Fibroblast of lung (primary cell): ENCODE measurements around the gene UPF2. TPM values are rescaled to one million over a fixed set of nuclear protein-coding genes. Genes with fewer than 3 reads are reported as not detected.

Experiments used
- DNase-seq, 2 donors: peaks; one replicate each; pipeline versions ENCODE4 v3.0.0 to v3.0.0-alpha.2; 2010; ENCODE audit warnings: low read depth in 2 of 2
- H2AFZ ChIP-seq: 2 replicates; pipeline ENCODE4 v1.5.1; 2012; ENCODE audit warnings: low read length, control low read depth, inconsistent platforms
- H3K27ac ChIP-seq: 2 replicates; pipeline ENCODE4 v1.5.1; 2011; ENCODE audit warnings: low read length, control low read depth; ENCODE audit not compliant: insufficient read depth
- H3K27me3 ChIP-seq: 2 replicates; pipeline ENCODE4 v1.5.1; 2011; ENCODE audit warnings: mild to moderate bottlenecking, low read length; ENCODE audit not compliant: control insufficient read depth, insufficient read depth
- H3K36me3 ChIP-seq: 2 replicates; pipeline ENCODE4 v1.5.1; 2011; ENCODE audit warnings: low read length; ENCODE audit not compliant: control insufficient read depth, insufficient read depth
- H3K4me1 ChIP-seq: 2 replicates; pipeline ENCODE4 v1.5.1; 2011; ENCODE audit warnings: low read length; ENCODE audit not compliant: control insufficient read depth, insufficient read depth; ENCODE audit errors: extremely low read depth
- H3K4me2 ChIP-seq: 2 replicates; pipeline ENCODE4 v1.5.1; 2011; ENCODE audit warnings: low read length, control low read depth; ENCODE audit not compliant: insufficient read depth; ENCODE audit errors: extremely low read depth
- H3K4me3 ChIP-seq, 4 experiments: fragments of 200-600 bp in 1 of 4; sonication (generic) in 1 of 4; replicated peaks in 1 of 4; 2 replicates each; pipeline ENCODE4 v1.5.1; 2011 to 2016; ENCODE audit warnings: low read length in 4 of 4, low read depth in 3 of 4, mild to moderate bottlenecking in 3 of 4, control low read depth in 2 of 4, inconsistent platforms in 1 of 4, mixed read lengths in 1 of 4; ENCODE audit not compliant: insufficient read depth in 1 of 4; ENCODE audit errors: control extremely low read depth in 1 of 4
- H3K79me2 ChIP-seq: 2 replicates; pipeline ENCODE4 v1.5.1; 2012; ENCODE audit warnings: mild to moderate bottlenecking, low read length, inconsistent platforms; ENCODE audit not compliant: control insufficient read depth, insufficient read depth
- H3K9ac ChIP-seq: 2 replicates; pipeline ENCODE4 v1.5.1; 2011; ENCODE audit warnings: mild to moderate bottlenecking, low read length, control low read depth; ENCODE audit not compliant: insufficient read depth
- H3K9me3 ChIP-seq: 2 replicates; pipeline ENCODE4 v1.5.1; 2012; ENCODE audit warnings: low read depth, low read length; ENCODE audit not compliant: control insufficient read depth, insufficient read depth
- H4K20me1 ChIP-seq: 2 replicates; pipeline ENCODE4 v1.5.1; 2011; ENCODE audit warnings: low read length; ENCODE audit not compliant: control insufficient read depth, insufficient read depth; ENCODE audit errors: extremely low read depth
- EZH2 ChIP-seq: IDR thresholded peaks from 2 replicates; pipeline ENCODE4 v1.5.1; 2012; ENCODE audit warnings: low read length, control low read depth, mild to moderate bottlenecking; ENCODE audit errors: missing control alignments
- polyA plus RNA-seq, 2 donors: library from polyadenylated mRNA; depleted of rRNA in 1 of 2; stranded (reverse) in 1 of 2; unstranded in 1 of 2; fragments of >200 nt; gene quantifications; 2 replicates each; pipeline ENCODE4 v1.2.1, GENCODE V29; 2011 to 2012; ENCODE audit warnings: missing spikeins in 1 of 2
- total RNA-seq: library from RNA; depleted of rRNA; stranded (reverse); fragments of >200 nt; gene quantifications from 2 replicates; pipeline ENCODE4 v1.2.1, GENCODE V29; 2014
- TF ChIP-seq, protein P1 (sequence below), 2 donors: IDR thresholded peaks in 1 of 2; conservative IDR thresholded peaks in 1 of 2; 1 replicate in 1 of 2; 2 replicates in 1 of 2; pipeline ENCODE4 v1.5.1; 2011 to 2012; ENCODE audit warnings: low read length in 2 of 2, control low read depth in 1 of 2, inconsistent platforms in 1 of 2, low read depth in 1 of 2, mild to moderate bottlenecking in 1 of 2

UPF2 gene
- total and polyA plus RNA-seq, 2 donors (not counting 1 experiment from before 2014, with no cell fraction given) = 20.8 to 22.6 TPM

DNA sequence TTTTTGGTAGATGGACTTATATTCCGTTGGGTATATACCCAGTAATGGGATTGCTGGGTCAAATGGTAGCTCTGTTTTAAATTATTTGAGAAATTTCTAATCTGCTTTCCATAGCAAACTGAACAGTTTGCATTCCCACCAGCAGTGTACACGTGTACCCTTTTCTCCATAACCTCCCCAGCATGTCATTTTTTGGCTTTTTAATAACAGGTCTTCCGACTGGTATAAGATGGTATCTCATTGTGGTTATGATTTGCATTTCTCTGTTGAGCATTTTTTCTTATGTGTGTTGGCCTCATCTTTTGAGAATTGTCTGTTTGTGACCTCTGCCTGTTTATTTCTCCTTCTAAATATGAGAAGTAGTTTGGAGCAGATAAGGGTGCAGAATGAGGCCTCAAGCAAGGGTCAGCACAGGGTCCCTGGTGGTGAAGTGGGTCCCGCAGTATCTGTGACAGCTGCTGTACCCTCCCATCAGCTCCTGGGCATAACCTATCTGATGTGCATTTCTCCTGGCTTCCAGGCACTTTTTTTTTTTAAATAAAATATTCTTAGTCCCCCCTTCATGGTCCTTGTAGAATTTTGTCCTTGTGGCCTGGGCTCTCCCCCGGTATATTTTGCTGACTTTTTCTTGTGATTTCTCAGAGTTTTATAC is 145.9 kb downstream of the UPF2 start:
- Histone ChIP-seq H3K9ac (no peak overlapping the region), H3K4me2 (no peak overlapping the region), H3K4me3 (no peak overlapping the region), H3K27me3 (no peaks in the 10 kb centered on the region), H3K9me3 (no peaks in the 10 kb centered on the region), H3K36me3 (no peaks in the 10 kb centered on the region), H2AFZ (no peak overlapping the region), H3K4me1 (no peaks in the 10 kb centered on the region), H3K79me2 (no peaks in the 10 kb centered on the region), H3K27ac (no peak overlapping the region), H4K20me1 (no peaks in the 10 kb centered on the region)
- no peak for DNase-seq
- TF ChIP-seq EZH2 = no peak
- TF ChIP-seq, protein P1, sequence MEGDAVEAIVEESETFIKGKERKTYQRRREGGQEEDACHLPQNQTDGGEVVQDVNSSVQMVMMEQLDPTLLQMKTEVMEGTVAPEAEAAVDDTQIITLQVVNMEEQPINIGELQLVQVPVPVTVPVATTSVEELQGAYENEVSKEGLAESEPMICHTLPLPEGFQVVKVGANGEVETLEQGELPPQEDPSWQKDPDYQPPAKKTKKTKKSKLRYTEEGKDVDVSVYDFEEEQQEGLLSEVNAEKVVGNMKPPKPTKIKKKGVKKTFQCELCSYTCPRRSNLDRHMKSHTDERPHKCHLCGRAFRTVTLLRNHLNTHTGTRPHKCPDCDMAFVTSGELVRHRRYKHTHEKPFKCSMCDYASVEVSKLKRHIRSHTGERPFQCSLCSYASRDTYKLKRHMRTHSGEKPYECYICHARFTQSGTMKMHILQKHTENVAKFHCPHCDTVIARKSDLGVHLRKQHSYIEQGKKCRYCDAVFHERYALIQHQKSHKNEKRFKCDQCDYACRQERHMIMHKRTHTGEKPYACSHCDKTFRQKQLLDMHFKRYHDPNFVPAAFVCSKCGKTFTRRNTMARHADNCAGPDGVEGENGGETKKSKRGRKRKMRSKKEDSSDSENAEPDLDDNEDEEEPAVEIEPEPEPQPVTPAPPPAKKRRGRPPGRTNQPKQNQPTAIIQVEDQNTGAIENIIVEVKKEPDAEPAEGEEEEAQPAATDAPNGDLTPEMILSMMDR (conservative IDR thresholded peaks at IDR 0.05 in 1 of 2, IDR thresholded peaks at IDR 0.05 in 1 of 2; ENCODE audit: low read depth in 1 of 2, low read length in 2 of 2) = no peak

DNA sequence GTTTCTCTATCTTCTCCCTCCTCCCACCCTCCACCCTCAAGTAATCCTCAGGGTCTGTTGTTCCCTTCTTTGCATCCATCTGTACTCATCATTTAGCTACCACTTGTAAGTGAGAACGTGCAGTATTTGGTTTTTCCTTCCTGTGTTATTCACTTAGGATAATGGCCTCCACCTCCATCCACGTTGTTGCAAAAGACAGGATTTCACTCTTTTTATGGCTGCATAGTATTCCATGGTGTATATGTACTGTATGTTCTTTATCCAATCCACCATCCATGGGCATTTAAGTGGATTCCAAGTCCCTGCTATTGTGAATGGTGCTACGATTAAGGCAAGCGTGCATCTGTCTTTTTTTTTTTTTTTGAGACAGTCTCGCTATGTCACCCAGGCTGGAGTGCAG is 147.0 kb downstream of the UPF2 start:
- Histone ChIP-seq H3K4me2 (no peak overlapping the region), H3K9me3 (no peaks in the 10 kb centered on the region), H3K27ac (no peak overlapping the region), H4K20me1 (no peaks in the 10 kb centered on the region), H2AFZ (no peak overlapping the region), H3K9ac (no peak overlapping the region), H3K4me1 (no peaks in the 10 kb centered on the region), H3K36me3 (no peaks in the 10 kb centered on the region), H3K27me3 (no peaks in the 10 kb centered on the region), H3K79me2 (no peaks in the 10 kb centered on the region), H3K4me3 (no peak overlapping the region)
- DNase-seq = no peak
- TF ChIP-seq EZH2 = no peak
- TF ChIP-seq, protein P1 (conservative IDR thresholded peaks at IDR 0.05 in 1 of 2, IDR thresholded peaks at IDR 0.05 in 1 of 2; ENCODE audit: low read depth in 1 of 2, low read length in 2 of 2) = no peak

DNA sequence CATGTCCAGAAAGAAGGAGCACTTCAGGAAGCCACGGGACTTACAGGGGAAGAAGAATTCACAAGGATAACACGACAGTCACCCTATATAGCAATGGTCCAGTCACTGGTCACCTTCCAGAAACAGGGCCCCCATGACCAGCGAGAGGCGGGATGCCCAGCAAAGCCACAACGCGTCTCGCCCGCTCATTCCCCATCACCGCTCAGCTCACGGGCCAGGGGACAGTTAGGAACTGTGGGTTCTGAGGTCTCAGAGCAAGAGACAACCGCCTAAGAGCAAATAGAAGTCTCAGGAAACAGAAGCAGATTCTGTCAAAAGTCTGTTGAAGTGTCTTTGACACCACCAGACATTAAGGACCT is 147.5 kb downstream of the UPF2 start:
- Histone ChIP-seq H3K27ac (no peak overlapping the region), H2AFZ (no peak overlapping the region), H3K9me3 (no peaks in the 10 kb centered on the region), H3K79me2 (no peaks in the 10 kb centered on the region), H3K4me3 (no peak overlapping the region), H3K27me3 (no peaks in the 10 kb centered on the region), H3K4me2 (no peak overlapping the region), H3K9ac (no peak overlapping the region), H3K4me1 (no peaks in the 10 kb centered on the region), H4K20me1 (no peaks in the 10 kb centered on the region), H3K36me3 (no peaks in the 10 kb centered on the region)
- TF ChIP-seq, protein P1 (conservative IDR thresholded peaks at IDR 0.05 in 1 of 2, IDR thresholded peaks at IDR 0.05 in 1 of 2; ENCODE audit: low read depth in 1 of 2, low read length in 2 of 2) = no peak
- no peak for TF ChIP-seq EZH2
- no peak for DNase-seq
